ENCODE results near the gene DRP2. TPM values are rescaled to one million over a fixed set of nuclear protein-coding genes. Genes with fewer than 3 reads are reported as not detected.
"Not testable (repeated sequence)": the region's sequence is repeated elsewhere in the genome, so short reads cannot be mapped to it uniquely, and the experiment has no call there.

The DRP2 gene
- total RNA-seq, 1 experiment from 2014 or later, result 0.15 TPM

GRCh38 chrX:101276238-101276637 lies 56.7 kb downstream of the DRP2 start:
- H3K9me2 ChIP-seq (replicated peaks; ENCODE audit: low read length), result no peaks in the 10 kb centered on the region
- intact Hi-C loops (cut with micrococcal nuclease), result no loop called here
- no peaks in the 10 kb centered on the region for H3K36me3 ChIP-seq (ENCODE audit: low read depth, low read length)
- DNase-seq (no peak), ATAC-seq (no peak)
- H3K79me2 ChIP-seq (ENCODE audit: low read length), result no peaks in the 10 kb centered on the region
- TF ChIP-seq CTCF (conservative IDR thresholded peaks at IDR 0.05; ENCODE audit: low read depth, low read length), result no peak
- no peak for TF ChIP-seq EZH2phosphoT487 (IDR thresholded peaks at IDR 0.05; ENCODE audit: borderline replicate concordance, low read length)
- TF ChIP-seq EZH2 (IDR thresholded peaks at IDR 0.05; ENCODE audit: low read length, unreplicated experiment), result no peak
- no peaks in the 10 kb centered on the region for H3K4me1 ChIP-seq (ENCODE audit: insufficient read depth, low read length)
- no peak overlapping the region for H3K4me3 ChIP-seq (ENCODE audit: low read length)
- H2AFZ ChIP-seq (ENCODE audit: low read length), result no peak overlapping the region
- no peak overlapping the region for H3K4me2 ChIP-seq (ENCODE audit: low read length)
- ChIA-PET POLR2A (ENCODE audit: unreplicated experiment) (no interaction called here), CTCF (no interaction called here)
- H3K9me3 ChIP-seq (ENCODE audit: low read length), result no peaks in the 10 kb centered on the region
- no peaks in the 10 kb centered on the region for H3F3A ChIP-seq (ENCODE audit: low read length, unreplicated experiment)
- H3K27me3 ChIP-seq (ENCODE audit: low read length), result no peaks in the 10 kb centered on the region
- H4K20me1 ChIP-seq (ENCODE audit: low read length), result no peaks in the 10 kb centered on the region
- no peak overlapping the region for H3K27ac ChIP-seq (ENCODE audit: low read length)
- no TSS peak for BruUV-seq (replicated peaks)
- no peak overlapping the region for H3K9ac ChIP-seq (ENCODE audit: low read length)

GRCh38 chrX:101287402-101287801 lies 67.8 kb downstream of the DRP2 start:
- Histone ChIP-seq H3F3A (ENCODE audit: low read length, unreplicated experiment) (no peaks in the 10 kb centered on the region), H3K27me3 (ENCODE audit: low read length) (no peaks in the 10 kb centered on the region), H2AFZ (ENCODE audit: low read length) (no peak overlapping the region), H4K20me1 (ENCODE audit: low read length) (no peaks in the 10 kb centered on the region), H3K4me2 (ENCODE audit: low read length) (no peak overlapping the region), H3K9me2 (replicated peaks; ENCODE audit: low read length) (no peaks in the 10 kb centered on the region), H3K9me3 (ENCODE audit: low read length) (no peaks in the 10 kb centered on the region), H3K27ac (ENCODE audit: low read length) (no peak overlapping the region), H3K36me3 (ENCODE audit: low read depth, low read length) (no peaks in the 10 kb centered on the region), H3K4me1 (ENCODE audit: insufficient read depth, low read length) (no peaks in the 10 kb centered on the region), H3K4me3 (ENCODE audit: low read length) (no peak overlapping the region), H3K9ac (ENCODE audit: low read length) (no peak overlapping the region), H3K79me2 (ENCODE audit: low read length) (no peaks in the 10 kb centered on the region)
- CTCF ChIA-PET, result no interaction called here
- POLR2A ChIA-PET (ENCODE audit: unreplicated experiment), result no interaction called here
- TF ChIP-seq EZH2phosphoT487 (IDR thresholded peaks at IDR 0.05; ENCODE audit: borderline replicate concordance, low read length) (no peak), EZH2 (IDR thresholded peaks at IDR 0.05; ENCODE audit: low read length, unreplicated experiment) (no peak), CTCF (conservative IDR thresholded peaks at IDR 0.05; ENCODE audit: low read depth, low read length) (peak; percentile 61)
- no TSS peak for BruUV-seq (replicated peaks)
- ATAC-seq (peak; percentile 57; the same call in 1 of the 2 replicates), DNase-seq (peak; percentile 75)
- intact Hi-C loops (cut with micrococcal nuclease), result loop anchor here (1.0 kb wide), 2 partner anchors 27 to 392 kb away; no protein-coding TSS in a partner anchor

GRCh38 chrX:101290957-101291603 lies 71.5 kb downstream of the DRP2 start, which contains the start of gene TAF7L:
Gene TAF7L, minus strand, starts transcription at chrX:101291334. Its CDS starts 3,791 bp downstream, at chrX:101287543.
- H3K9me2 ChIP-seq (replicated peaks; ENCODE audit: low read length), result no peaks in the 10 kb centered on the region
- H3K4me3 ChIP-seq (ENCODE audit: low read length), result no peak within 1 kb of the TSS
- ATAC-seq, result no peak
- intact Hi-C loops (cut with micrococcal nuclease), result no loop called here
- POLR2A ChIA-PET (ENCODE audit: unreplicated experiment), result no interaction called here
- no peak within 1 kb of the TSS for H2AFZ ChIP-seq (ENCODE audit: low read length)
- no peaks in the 10 kb centered on the region for H3F3A ChIP-seq (ENCODE audit: low read length, unreplicated experiment)
- no peak within 1 kb of the TSS for H3K4me2 ChIP-seq (ENCODE audit: low read length)
- no TSS peak for BruUV-seq (replicated peaks)
- no peak for DNase-seq
- no peaks in the 10 kb centered on the region for H3K9me3 ChIP-seq (ENCODE audit: low read length)
- H3K79me2 ChIP-seq (ENCODE audit: low read length), result no peaks in the 10 kb centered on the region
- no peak for TF ChIP-seq EZH2 (IDR thresholded peaks at IDR 0.05; ENCODE audit: low read length, unreplicated experiment)
- TF ChIP-seq CTCF (conservative IDR thresholded peaks at IDR 0.05; ENCODE audit: low read depth, low read length), result no peak
- no peak for TF ChIP-seq EZH2phosphoT487 (IDR thresholded peaks at IDR 0.05; ENCODE audit: borderline replicate concordance, low read length)
- no peaks in the 10 kb centered on the region for H3K36me3 ChIP-seq (ENCODE audit: low read depth, low read length)
- CTCF ChIA-PET, result no interaction called here
- H3K27ac ChIP-seq (ENCODE audit: low read length), result no peak within 1 kb of the TSS
- no peaks in the 10 kb centered on the region for H3K27me3 ChIP-seq (ENCODE audit: low read length)
- H4K20me1 ChIP-seq (ENCODE audit: low read length), result no peaks in the 10 kb centered on the region
- H3K9ac ChIP-seq (ENCODE audit: low read length), result no peak within 1 kb of the TSS
- H3K4me1 ChIP-seq (ENCODE audit: insufficient read depth, low read length), result no peaks in the 10 kb centered on the region

- H3K79me2 ChIP-seq (ENCODE audit: low read length); POLR2A ChIA-PET (ENCODE audit: unreplicated experiment); H3K9me3 ChIP-seq (ENCODE audit: low read length); ATAC-seq; H3K4me1 ChIP-seq (ENCODE audit: insufficient read depth, low read length); H4K20me1 ChIP-seq (ENCODE audit: low read length); H3F3A ChIP-seq (ENCODE audit: low read length, unreplicated experiment); H3K27me3 ChIP-seq (ENCODE audit: low read length); DNase-seq; H2AFZ ChIP-seq (ENCODE audit: low read length); H3K27ac ChIP-seq (ENCODE audit: low read length); CTCF ChIA-PET; H3K9me2 ChIP-seq (replicated peaks; ENCODE audit: low read length); H3K4me2 ChIP-seq (ENCODE audit: low read length); intact Hi-C loops (cut with micrococcal nuclease); BruUV-seq (replicated peaks); H3K9ac ChIP-seq (ENCODE audit: low read length); H3K4me3 ChIP-seq (ENCODE audit: low read length); H3K36me3 ChIP-seq (ENCODE audit: low read depth, low read length): not testable (repeated sequence)
Observed at GRCh38 chrX:101295603-101296002, 76.0 kb downstream of the DRP2 start.
